Fibroblast of upper back skin (primary cell): ENCODE data around the gene SALL1.

Source experiments
- DNase-seq: peaks from one replicate; pipeline ENCODE4 v3.0.0-alpha.2; 2013

Gene SALL1

DNA sequence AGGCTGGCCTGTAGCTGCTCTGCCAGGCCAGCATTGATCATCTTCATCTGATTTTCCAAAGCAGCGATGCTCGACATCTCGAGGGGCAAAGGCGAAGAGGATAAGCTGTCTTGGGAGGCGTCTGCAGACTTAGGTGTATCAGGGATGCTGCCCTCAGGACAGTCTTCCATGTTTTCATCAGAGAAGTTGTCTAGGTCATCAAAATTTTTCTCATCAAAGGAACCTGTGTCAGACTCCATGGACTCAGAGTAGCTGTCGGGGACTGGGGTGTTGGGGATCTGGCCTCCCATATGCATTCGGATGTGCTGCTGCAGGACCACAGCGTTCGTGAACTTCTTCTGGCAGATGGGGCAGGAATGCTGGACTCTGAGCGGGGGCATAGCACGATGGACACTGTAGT lies 11.5 kb downstream of the SALL1 start:
- no peak for DNase-seq

DNA sequence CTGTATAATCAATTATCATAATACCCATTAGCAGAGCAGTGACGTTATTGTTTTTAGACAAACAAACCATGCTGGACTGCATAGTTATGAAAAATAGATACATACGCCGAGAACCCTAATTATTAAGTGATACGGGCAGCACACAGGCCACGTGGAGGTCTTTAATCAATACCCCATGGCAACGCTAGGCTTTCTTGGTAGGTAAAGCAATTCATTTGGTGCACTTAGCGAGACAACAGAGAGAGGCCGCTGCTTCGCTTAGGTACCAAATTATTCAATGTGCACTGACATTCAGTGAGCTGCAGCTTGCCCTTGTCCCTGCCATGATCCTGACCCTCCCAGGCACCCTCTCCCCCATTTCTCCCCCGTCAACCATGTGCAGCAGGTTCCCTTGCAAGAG lies 12.9 kb downstream of the SALL1 start:
- no peak for DNase-seq

DNA sequence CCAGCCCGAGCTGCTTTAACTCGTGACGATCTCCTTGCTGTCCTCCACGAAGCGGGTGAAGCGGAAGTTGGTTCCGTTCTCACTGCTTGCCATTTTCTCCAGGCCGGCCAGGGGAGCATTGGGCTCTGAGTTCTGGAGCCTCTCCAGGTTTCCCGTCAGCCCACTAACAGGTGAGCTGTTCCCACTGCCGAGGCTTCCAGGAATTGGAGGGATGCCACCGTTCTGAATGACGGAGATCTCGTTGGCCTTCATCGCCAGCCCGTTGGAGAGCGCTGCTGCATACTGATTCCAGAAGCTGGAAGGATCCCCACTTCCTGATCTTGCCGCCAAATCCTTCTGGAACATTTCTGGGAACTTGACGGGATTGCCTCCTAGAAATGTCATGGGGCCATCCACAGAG lies 14.0 kb downstream of the SALL1 start:
- no peak for DNase-seq

DNA sequence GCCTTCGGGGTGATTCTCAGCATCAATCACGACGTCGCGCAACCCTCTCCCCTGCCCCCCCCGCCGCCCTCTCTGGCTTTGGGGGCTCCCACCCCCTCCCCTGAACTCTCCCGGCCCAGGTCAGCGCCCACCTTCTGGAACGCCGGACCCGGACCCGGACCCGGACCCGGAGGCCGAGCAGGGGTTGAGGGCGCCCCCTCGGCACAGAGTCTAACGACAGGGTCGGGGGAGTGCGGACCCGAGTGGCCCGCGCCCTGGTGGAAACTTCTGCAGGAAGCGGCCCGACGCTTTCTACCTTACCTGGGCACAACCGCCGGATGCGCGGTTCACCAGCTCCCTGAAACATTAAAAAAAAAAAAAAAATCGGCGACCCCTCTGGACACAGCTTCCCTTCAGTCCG lies 16.2 kb downstream of the SALL1 start:
- DNase-seq, result no peak

DNA sequence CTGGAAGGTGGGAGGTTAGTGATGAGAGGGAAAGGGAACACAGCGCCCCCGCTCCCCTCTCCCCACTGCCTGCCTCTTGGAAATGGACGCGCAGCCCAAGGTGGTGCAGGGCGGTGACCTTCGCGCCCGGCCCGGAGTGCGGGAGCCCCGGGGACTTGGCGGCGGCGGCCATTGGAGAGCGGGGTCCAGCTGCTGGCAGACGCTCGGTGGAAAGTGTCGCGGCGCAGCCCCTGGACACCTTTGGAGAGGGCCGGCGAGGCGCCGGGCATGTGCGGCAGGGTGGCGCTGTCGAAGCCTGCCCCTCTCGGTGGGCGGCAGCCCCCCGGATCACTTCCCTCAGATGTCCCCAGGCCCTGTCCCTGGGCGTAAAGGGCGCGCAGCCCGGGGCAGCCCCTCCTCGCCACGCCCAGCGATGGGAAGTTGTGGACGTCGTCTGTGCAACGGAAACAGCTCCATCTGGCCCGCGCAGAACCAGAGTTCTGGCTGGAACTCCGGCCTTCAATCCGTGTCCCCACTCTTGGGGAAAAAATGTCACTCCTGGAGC lies 16.7 kb downstream of the SALL1 start:
- no peak for DNase-seq

DNA sequence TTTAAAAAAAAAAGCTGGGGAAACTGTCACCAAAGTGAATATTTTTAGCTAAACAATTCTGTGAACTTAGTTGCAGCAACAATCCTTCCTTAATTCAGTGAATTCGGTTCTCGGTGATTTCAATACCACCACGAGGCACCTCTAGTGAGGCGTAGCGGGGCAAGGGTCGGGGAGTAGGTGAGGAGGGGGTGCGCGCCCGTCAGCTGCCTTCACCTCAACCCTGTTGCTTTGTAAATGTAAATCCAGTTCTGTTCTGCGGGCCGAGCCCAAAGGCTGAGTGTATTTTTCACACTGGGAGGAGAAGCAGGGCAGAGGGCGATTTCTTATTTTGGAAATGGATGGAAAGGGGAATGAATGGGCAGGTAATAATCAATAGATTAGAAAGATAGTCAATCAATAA lies 17.4 kb downstream of the SALL1 start:
- no peak for DNase-seq

DNA sequence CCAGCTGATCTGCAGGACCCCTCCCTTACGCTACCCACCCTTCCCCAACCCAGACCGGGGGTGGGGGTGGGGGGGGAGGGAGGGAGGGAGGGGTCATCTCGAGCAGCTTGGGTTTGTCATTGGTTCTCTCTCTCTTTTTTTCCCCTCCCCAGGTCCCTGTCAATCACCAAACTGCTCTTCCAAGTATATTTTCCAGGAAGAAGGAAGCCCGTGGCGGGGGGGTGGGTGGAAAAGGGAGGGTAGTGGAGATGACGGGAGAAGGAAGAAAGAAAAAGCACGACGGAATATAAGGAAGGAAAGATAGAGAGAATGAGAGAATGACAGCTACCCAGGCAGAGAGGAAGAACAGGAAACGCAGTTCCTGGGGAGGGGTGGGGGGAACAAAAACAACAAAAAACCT lies 17.9 kb downstream of the SALL1 start:
- no peak for DNase-seq

DNA sequence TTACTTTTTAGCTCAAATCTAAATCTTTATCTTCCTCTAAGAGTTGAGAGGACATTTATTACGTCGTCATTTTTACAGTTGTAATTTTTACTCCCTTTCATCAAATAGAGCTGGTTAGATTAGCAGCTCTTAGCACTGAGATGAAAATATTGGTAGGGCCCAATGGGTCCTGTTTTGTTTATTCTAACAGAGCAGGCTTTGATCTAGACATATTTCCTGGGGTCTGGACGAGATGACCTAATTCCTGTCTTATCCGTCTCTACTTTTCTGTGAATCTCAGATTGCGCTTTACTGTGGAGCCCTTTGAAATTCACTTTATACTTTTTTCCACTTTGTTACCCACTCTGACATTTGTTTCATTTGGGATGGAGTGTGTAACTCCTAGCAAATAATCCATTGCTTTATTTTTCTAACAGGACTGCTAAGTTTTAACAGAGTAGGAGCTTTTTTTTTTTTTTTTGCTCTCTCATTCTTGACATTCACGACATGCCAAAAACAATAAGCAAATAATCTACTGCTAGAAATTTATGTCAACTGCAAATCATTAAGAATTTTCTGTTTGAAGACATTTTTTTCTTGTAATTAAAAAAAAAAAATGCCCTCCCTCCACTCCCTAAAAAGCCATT lies 18.5 kb downstream of the SALL1 start:
- DNase-seq, result no peak

DNA sequence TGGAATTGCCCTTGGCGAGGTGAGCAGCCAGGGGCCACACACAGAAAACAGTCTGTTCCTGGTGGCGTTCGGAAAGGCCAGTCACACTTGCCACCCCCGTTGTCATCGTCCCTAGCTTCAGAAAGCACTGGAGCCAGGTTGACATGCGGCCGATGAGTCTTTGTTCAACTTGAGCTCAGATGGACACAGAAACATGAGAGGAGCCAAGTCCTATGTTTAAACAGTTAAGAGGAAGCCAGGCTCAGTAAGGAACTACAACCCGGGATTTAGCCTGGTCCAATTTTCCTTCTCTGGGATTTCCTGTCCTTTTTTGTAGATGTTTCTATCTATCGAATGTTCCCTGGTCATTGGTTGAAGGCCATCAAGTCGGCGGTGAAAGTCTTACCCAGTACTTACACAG lies 19.5 kb downstream of the SALL1 start:
- no peak for DNase-seq

DNA sequence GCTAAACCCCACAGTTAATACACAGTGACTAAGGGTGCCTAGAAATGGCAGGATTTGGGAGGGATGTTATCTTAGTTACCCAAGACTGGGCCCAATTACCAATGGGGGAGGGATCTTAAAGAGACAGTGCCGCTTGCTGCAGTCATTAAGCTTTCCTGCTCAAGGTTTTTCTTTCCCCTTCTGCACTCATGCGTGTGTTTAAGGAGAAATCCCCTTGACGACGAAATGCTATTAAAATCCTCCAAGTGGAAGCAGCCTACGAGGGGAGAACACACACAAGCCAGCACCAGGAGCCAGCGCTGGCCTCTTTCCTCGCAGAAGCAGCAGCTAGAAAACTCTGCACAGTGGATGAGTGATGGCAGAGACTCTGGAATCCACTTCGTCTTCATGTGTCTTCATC lies 22.0 kb downstream of the SALL1 start:
- no peak for DNase-seq

DNA sequence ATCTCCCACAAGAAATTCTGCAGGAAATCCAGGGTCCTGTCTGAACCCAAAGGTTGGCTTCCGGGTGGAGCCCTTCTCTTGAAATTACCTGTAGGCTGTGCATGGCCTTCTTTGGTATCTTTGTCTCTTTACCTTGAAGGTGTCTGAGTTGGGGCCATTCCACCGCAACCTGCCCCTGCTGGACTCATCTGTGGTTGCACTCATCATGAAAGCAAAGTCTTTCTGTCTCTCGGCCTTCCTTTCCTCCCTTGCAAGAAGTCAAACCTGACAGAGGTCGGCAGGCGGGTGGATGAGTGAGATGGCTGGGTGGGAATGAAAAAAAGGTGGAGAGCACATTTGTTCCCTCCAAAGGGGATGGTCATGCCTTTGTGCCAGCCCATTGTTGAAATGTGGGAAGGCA lies 25.1 kb downstream of the SALL1 start:
- no peak for DNase-seq

DNA sequence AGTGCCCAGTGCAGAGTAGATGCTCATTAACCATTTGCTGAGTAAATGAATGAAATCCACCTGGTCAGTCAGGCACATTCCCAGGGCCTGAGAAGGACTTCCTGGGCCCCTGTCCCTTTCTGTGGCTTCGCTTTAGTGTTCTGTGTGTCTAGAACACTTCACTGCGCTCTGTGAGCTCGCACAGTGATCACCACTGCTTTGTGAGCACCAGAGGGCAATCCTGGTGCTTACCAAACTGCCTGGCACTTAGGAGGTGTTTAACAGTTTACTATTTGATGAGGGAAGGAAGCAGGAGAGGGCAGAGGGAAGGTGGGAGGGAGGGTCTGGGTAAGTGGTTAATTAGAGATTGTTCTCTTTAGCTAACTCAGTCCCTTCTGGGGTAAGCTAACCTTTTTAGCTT lies 26.2 kb downstream of the SALL1 start:
- DNase-seq, result no peak

DNA sequence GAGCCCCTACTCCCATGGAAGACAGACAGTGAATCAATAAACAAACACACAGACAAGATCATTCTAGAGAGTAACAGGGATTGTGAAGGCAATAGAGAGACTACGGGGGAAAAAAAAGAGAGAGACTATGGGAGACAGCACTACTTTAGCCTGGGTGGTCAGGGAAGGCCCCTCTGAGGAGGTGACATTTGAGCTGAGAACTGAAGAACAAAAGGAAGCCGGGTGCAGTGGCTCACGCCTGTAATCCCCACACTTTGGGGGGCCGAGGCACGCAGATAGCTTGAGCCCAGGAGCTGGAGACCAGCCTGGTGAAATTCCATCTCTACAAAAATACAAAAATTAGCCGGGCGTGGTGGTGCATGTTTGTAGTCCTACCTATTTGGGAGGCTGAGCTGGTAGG lies 29.2 kb downstream of the SALL1 start:
- DNase-seq, result no peak

DNA sequence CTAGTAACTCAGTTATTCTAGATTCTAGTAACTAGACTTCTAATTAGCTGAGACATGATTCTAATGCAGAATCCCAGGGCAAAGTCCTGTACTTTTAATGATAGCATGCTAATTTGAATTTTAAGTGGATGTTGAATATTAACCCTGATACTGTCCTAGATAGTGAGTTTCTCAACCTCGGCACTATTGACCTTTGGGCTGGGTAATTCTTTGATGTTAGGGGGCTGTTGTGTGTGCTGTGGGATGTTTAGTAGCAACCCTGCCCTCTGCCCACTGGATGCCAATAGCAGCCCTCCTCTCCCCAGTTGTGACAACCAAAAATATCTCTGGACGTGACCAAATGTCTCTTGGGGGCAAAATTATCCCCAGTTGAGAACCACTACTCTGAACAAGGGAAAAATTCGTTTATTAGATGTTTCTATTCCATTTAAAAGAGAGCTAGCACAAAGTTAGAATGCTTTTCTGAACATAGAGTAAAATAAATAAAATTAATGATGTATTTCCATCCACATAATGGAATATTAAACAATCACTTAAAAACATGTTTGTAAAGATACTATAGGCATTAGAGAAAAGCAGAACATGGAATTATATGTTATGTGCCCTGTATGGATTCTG lies 30.2 kb downstream of the SALL1 start:
- no peak for DNase-seq

DNA sequence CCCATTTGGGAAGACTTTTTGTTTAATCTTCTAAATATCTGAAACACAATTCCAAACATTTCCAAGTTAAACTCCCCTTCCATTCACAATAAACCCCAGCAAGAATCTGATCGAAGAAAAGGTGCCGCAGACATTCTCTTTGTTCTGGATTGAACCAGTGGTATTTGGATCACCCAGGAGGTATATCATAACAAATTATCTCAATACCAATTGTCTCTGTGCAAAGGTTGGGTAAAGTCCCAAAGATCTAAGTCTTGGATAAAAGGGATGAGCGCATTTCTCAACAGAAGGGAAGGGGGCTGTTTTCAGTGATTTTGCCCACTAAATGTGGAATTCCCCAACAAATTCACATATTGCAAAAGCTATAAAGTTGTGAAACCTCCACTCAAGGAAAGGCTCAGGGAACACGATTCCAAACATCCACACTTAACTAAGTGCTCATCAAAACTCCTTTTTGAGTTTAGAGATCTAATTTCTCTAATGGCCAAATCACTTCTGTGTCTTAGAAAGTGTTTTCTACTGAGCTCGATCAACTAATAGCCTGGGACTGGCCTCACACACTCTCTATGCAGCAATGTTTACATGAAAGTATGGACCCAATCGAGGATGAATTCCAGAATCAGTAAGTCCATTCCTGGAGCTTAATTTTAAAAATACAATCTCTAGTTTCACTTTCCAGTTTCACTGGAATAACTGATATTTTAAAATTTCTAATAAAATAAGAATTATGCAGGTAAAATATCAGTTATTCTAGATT lies 30.9 kb downstream of the SALL1 start:
- no peak for DNase-seq

DNA sequence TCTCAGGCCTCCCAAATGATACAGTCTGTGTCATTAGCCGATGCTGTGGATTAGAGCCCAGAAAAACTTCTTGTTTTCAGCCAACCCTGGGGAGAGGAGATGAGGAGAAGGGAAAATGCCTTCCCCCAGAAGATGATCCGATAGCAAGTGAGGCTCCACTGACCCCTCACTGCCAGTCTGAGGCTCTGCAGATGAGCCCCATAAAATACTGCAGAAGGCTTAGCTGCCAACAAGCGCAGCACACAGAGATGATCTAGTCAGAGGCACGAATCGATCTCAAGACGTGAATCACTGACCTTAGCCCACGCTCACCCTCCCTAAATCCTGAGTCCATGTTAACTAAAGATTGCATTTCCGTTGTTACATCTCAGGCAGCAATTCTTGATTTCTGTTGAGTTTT lies 31.5 kb downstream of the SALL1 start:
- no peak for DNase-seq

DNA sequence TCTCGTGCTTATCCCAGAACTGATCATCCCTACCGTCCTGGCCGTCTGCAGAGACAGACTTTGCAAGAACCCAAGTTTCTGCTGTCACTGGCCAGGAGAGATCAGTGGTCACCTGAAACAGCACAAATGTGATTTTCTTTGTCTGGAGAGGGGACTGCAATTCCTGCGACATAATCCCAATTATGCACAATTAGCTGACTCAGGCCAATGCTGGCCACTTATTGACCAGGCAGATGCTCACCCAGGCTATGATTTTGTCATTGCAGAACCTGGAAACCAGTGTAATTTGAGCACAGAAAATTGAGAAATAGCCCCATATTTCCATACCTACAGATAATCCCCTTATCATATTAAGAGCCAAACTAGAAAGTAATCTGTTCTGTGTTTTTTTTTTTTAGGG lies 34.7 kb downstream of the SALL1 start:
- DNase-seq, result no peak

DNA sequence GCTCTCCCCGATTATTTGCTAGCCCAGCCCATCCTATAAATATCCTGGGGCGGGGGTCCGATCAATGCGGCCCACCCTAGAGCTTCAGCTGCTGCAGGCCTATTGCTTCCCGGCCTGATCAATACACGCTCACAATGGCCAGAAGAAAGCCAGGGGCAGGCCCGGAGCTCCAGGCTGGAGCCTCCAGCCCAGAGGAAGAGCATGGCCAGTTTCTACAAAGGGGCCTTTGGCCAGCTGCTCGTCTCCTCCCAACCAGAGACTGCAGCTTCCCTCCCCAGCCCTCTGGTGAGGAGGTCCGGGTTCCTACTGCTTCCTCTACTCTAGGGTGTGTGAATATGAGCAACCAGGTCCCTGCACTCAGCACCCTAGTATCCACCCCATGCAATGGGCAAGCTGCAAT lies 36.7 kb downstream of the SALL1 start:
- no peak for DNase-seq

DNA sequence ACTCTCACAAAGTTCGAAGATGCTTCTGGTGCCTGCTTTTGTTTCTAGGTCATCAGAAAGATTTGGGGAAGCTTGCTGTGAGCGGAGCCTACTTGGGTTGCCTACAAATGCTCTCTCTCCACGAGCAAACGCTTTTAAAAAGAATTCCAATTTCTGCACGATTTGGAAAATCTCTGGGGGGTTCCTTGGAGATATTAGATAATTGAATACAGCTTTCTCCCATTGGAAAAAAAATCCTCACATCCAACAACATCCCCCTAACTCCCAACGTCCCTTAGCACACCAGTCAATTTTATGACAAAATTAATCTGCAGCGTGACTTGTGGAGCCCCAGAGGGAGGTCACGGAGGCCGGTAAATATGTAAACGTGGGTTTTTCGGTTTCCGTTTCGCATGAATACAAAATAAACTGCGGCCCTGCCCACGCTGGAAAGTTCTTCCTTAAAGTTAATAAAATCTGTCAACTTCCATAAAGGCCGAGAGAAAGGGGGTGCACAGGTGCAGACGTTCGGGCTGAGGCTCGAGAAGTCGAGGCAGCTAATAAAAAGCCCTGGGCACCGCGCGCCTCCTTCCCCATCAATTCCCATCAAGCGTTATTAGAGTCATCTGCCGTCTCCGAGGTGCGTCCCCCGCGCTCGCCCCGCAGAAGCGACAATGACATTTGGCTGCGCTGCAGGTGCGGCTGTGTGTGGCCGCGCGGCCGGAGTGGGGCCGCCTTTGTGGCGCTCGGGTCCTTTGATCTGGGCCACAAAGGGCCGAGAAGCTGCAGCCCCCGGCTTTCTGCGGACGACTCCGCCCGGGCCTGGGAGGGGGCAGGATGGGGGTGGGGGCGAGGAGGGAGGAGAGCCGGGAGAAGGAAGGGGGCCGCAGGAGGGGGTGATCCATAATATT lies 37.6 kb downstream of the SALL1 start:
- no peak for DNase-seq

DNA sequence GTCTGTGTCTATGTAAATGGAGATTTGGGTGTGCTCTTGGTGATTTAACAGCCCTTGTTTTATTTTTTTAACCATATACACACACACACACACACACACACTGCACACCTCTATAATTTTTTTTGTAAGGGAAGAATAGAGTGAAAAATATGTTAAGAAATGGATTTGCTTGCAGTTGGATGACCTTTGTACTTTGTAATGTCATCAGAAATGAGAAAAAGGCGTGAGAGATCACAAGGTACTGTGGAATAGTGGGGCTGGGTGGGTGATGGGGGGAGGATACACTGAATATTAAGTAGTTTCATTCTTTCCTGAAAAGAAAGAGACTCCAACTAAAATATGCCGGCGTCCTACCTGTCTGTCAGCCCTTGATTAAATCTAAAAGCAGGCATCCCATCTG lies 38.7 kb downstream of the SALL1 start:
- DNase-seq, result no peak

DNA sequence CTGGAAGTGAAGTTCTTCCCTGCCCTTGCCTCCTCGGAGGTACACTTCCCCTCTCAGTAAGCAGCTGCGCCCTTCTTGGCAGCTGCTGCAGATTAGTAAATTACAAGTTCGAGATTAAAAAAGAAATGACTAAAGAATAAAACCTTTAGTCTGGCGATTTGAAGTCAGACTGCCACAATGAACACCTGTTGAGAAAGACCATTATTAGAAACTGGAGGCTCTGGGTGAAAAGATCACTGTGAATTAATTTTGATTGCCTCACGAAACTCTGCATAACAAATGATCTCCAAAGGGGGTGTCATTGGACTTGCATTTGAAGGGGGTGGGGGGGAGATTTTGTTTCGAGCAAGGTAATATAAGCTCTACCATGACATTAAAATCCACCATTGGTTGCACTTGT lies 39.3 kb downstream of the SALL1 start:
- DNase-seq, result no peak

DNA sequence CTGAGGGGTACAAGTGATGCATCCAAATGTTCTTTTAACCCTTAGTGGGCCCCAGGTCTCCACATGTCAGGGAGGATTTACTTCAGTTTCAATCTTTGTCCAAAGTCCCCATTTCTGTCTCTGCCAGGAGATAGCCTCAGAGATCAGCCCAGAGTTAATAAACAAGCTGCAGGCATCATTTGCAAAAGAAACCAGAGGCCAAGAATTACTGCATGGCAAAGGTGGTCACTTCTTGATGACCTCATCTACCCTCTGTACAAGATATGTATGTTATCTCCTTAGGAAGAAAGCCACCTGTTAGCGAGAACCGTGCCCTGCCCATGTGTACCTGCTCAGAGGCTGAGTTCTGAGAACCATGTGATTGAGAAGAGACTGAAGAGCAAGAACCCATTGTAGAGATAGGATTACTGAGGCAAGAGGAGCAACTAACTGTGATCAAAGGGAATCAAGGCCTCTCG lies 40.3 kb downstream of the SALL1 start:
- DNase-seq, result no peak

DNA sequence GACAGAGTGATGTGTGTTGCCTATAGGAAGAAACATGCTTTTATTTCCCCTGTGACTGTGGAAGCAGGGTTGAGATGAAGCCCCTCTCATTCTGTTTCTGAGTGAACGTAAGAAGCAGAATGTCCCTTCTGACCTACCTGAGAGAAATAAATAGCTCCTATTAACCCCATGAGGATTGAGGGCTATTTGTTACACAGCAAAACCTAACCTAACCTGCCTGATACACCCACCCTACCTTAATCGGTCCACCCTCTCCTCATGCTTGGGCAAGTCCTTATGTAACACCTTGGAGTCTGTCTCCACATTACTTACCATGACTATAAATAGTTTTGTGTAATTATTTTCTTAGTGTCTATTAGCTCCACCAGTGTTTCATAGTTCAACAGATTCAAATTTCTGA lies 41.9 kb downstream of the SALL1 start:
- no peak for DNase-seq
